Left ventricle myocardium inferior (tissue), 1 donor: ENCODE results near the gene ATP2A3. TPM values are rescaled to one million over a fixed set of nuclear protein-coding genes. Genes with fewer than 3 reads are reported as not detected.

Experiments
- DNase-seq: peaks from one replicate; pipeline ENCODE4 v3.0.0-alpha.2; 2020
- H3K27ac ChIP-seq: fragments of 200-600 bp; replicated peaks from 2 replicates; pipeline ENCODE4 v1.8.0; 2021
- H3K27me3 ChIP-seq: fragments of 200-600 bp; 2 replicates; pipeline ENCODE4 v1.8.0; 2021; ENCODE audit warnings: low read depth
- H3K36me3 ChIP-seq: fragments of 200-600 bp; 2 replicates; pipeline ENCODE4 v1.8.0; 2021
- H3K4me1 ChIP-seq: fragments of 200-600 bp; 2 replicates; pipeline ENCODE4 v1.8.0; 2021
- H3K4me3 ChIP-seq: fragments of 200-600 bp; 2 replicates; pipeline ENCODE4 v1.8.0; 2021; ENCODE audit warnings: mild to moderate bottlenecking, moderate library complexity
- H3K9me3 ChIP-seq: fragments of 200-600 bp; replicated peaks from 2 replicates; pipeline ENCODE4 v1.8.0; 2021
- intact Hi-C: fragments of 100-400 bp; cut with micrococcal nuclease; formaldehyde crosslinking; loops from one replicate; pipeline ENCODE4 v1.11.0; 2022
- total RNA-seq: library from RNA; stranded (reverse); fragmentation: NEBNext Ultra II Directional; extraction: Animal tissue kit (Norgen Biotek cat#: 25700); gene quantifications from one replicate; pipeline ENCODE4 v1.2.1, GENCODE V29; 2021
- TF ChIP-seq, protein P1 (sequence below): fragments of 200-600 bp; IDR thresholded peaks from 2 replicates; pipeline ENCODE4 v1.8.0; 2021; ENCODE audit warnings: antibody characterized with exemption, mild to moderate bottlenecking, borderline replicate concordance
- donor health status: DM: no; HTN: yes; CAD: no; lungs with severe emphysema.

The ATP2A3 gene
- total RNA-seq, 1 donor from 2014 or later = 8.6 TPM

DNA sequence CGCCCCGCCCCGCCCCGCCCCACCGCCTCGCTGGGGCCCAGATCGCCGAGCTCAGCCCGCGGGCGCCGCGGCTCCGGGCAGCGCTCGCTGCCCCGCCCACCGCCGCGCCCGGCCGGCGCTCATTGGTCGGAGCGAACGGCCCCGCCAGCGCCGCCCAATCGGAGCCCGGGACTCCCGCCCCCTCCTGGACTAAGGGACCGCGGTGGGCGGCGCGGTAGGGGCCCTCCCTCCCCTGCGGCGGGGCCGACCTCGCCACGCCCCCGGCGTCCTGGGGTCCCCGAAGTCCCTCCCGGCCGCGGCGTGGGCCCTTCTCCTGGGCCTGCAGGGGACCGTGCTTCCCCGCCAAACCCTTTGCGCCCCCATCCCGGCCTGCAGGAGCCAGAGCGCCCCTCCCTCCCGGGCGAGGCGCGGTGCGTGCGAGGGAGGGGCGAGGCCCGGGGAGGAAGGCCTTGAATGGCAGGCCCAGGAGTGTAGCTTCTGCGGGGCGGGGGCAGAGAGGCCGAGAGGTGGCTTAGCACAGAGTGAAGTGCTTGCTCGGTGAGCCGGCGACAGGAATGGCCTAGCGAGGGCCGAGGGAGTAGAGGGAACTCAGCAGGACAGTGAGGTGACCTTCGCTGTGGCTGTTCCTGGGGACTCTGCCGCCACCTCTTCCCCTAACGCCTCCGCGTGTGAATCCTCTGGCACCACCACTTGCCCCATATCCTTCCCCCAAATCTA, 71.1 kb downstream of the ATP2A3 start, which contains the start of gene CAMKK1:
Gene CAMKK1 (minus strand): TSS at position 51 of the 717 bp plus-strand sequence. CDS start 7,366 bp downstream, outside the sequence.
- H3K4me3 ChIP-seq = peak within 1 kb of the TSS; percentile 88
- H3K4me1 ChIP-seq = peaks cover 78% of the 10 kb centered on the region
- TF ChIP-seq, protein P1, sequence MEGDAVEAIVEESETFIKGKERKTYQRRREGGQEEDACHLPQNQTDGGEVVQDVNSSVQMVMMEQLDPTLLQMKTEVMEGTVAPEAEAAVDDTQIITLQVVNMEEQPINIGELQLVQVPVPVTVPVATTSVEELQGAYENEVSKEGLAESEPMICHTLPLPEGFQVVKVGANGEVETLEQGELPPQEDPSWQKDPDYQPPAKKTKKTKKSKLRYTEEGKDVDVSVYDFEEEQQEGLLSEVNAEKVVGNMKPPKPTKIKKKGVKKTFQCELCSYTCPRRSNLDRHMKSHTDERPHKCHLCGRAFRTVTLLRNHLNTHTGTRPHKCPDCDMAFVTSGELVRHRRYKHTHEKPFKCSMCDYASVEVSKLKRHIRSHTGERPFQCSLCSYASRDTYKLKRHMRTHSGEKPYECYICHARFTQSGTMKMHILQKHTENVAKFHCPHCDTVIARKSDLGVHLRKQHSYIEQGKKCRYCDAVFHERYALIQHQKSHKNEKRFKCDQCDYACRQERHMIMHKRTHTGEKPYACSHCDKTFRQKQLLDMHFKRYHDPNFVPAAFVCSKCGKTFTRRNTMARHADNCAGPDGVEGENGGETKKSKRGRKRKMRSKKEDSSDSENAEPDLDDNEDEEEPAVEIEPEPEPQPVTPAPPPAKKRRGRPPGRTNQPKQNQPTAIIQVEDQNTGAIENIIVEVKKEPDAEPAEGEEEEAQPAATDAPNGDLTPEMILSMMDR = no peak
- no peaks in the 10 kb centered on the region for H3K9me3 ChIP-seq
- DNase-seq = peak; percentile 92
- H3K36me3 ChIP-seq = no peaks in the 10 kb centered on the region
- intact Hi-C loops = no loop called here
- no peaks in the 10 kb centered on the region for H3K27me3 ChIP-seq
- H3K27ac ChIP-seq = peak within 1 kb of the TSS; percentile 90

DNA sequence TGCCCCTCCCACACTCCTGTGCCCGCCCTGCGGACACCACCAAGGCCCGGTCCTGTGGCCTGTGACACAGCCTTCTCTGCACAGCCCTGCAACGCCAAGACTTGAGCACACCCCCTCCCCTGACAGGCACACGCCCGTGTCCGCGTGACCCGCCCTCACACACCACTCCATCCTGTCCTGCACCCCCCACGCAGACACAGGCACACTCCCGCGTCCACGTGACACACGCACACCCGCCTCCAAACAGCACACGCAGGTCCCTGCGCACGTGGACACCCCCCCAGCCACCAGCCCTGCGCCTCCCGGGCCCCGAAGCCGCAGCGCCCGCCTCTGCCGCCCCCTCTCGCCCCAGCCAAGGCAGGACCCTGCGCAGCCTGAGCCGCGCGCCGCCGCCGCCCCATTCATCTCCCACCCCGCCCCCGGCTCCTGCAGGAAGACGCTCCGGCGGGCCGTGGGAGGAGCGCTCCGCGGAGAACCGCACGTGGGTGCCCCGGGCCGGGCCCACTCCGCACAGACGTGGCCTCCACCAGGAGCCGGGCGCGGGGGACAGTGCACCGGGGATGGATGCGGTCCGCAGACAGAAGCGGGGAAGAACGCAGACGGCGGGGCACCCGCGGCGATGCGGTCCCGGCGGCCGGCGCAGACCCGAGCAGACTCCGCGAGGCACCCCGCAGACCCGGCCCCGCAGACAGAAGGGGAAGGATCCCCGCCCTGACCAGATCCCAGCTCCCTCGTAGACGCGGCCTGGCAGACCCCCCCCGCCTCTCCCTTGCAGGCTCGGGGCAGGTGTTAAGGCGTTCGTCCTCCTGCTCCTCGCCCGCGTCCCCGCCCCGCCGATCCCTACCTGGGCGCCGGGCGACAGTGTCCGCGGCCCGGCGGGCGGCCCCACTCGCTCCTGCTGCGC, 71.9 kb downstream of the ATP2A3 start:
- TF ChIP-seq, protein P1 = peak; percentile 9
- Histone ChIP-seq H3K36me3 (no peaks in the 10 kb centered on the region), H3K27me3 (no peaks in the 10 kb centered on the region), H3K9me3 (no peaks in the 10 kb centered on the region), H3K27ac (peak overlapping the region; percentile 90), H3K4me1 (peaks cover 86% of the 10 kb centered on the region), H3K4me3 (peak overlapping the region; percentile 88)
- peak; percentile 78 for DNase-seq
- intact Hi-C loops = no loop called here

DNA sequence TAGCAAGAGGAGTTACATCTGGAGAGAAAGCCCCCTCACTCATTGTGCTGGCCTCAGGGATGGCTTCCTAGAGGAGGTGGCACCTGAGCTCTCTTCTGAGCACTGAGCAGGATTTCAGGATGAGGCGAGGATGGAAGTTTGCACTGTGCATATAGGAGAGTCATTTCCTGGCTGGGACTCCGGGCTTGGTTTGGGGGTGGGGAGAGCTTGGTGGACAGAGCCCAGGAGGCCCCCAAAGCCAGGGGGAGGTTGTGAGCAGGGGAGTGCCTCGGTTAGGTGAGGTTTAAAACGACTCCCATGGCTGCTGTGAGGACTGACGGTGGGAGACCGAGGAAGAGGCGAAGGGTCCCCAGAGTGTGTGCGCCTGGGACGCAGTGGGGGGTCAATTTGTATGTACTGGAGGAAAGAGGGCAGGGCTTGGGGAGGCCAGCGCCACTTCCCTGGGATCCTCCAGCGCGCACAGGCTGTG, 72.6 kb downstream of the ATP2A3 start:
- H3K36me3 ChIP-seq = no peaks in the 10 kb centered on the region
- intact Hi-C loops = no loop called here
- no peak for DNase-seq
- peaks cover 93% of the 10 kb centered on the region for H3K4me1 ChIP-seq
- H3K4me3 ChIP-seq = peak overlapping the region; percentile 88
- H3K9me3 ChIP-seq = no peaks in the 10 kb centered on the region
- H3K27ac ChIP-seq = peak overlapping the region; percentile 90
- H3K27me3 ChIP-seq = no peaks in the 10 kb centered on the region
- TF ChIP-seq, protein P1 = no peak

DNA sequence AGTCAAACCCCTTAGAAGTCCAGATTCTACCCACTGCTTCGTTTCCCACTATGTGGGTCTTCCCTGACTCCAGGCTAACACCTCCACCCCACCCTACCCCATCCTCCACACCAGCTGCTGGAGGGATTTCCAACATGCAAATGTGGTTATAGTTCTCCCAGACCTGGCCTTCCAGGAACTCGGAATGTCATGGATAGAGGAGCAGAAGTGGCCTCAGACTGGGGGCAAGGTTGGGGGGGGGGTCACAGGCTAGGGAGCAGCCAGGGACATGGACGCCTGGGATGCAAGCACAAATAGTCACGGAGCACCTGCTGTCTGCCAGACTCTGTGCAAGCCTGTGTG, 73.4 kb downstream of the ATP2A3 start:
- Histone ChIP-seq H3K27ac (peak overlapping the region; percentile 82), H3K36me3 (no peaks in the 10 kb centered on the region), H3K4me1 (peaks cover 96% of the 10 kb centered on the region), H3K9me3 (no peaks in the 10 kb centered on the region), H3K4me3 (no peak overlapping the region), H3K27me3 (no peaks in the 10 kb centered on the region)
- TF ChIP-seq, protein P1 = no peak
- intact Hi-C loops = no loop called here
- no peak for DNase-seq

DNA sequence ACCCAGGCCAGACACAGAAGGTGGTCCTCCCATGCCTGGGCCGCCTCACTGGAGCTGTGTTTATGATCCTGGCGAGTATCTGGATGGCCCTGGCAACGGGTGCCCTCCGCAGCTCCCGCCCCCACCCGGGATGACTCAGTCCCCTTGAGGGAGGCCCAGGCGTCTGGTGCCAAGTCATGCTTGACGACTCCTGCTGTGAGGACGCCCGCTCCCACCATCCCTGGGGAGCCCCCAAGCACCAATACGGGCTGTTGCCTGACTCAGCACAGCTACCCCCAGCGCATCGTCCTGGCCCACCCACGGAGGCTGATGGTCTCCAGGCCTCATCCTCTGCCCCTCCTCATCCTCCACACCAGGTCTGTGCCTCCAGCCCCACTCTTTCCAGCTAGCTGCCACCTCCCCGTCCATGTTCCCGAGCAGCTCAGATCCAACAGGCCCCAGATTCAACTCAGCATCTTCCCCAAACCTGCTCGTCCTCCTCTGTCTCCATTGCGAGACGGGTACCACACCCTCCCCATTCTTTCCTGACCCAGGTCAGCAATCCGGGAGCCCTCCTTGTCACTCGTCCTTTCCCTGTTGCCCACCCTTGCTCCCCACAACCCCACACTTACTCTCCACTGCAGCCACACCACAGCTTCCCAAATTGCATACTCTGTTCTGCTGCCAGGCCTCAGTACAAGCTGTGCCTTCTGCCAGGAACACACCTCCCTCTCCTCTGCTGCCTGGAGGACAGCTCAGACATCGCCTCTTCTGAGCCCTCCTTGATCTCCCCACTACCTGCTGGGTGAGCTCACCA, 74.0 kb downstream of the ATP2A3 start:
- TF ChIP-seq, protein P1 = no peak
- Histone ChIP-seq H3K4me3 (no peak overlapping the region), H3K4me1 (peaks cover 96% of the 10 kb centered on the region), H3K36me3 (peaks cover under 1% of the 10 kb centered on the region), H3K27me3 (no peaks in the 10 kb centered on the region), H3K27ac (peak overlapping the region; percentile 82), H3K9me3 (no peaks in the 10 kb centered on the region)
- DNase-seq = peak; percentile 48
- intact Hi-C loops = no loop called here
